ENCODE measurements around the gene AMOTL1.

DNA sequence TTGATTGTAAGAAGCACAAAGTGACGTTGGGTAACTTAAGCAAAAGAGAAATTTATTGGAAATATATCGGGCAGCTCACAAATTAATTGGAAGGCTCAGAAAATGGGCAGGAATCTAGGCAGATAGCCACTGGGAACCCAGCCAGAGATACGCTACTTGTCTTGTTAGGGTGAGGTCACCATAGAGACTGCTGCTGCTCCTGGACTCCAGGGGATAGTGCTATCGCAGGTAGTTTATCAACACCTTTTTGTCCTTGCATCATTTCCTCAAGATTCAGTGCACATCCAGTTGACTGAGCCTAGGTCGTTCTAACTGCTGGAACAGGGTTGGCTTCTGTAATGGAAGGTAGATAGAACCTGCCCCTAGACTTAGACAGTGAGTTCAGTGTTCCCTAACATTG, 19.6 kb downstream of the AMOTL1 start:
- no peak for TF ChIP-seq YY1 (IDR thresholded peaks at IDR 0.05; ENCODE audit: insufficient read depth, insufficient read length)
- TF ChIP-seq ZNF274 (IDR thresholded peaks at IDR 0.05; ENCODE audit: low read depth, low read length): no peak
